Measurements from ENCODE around the gene SYNGR3.

DNA sequence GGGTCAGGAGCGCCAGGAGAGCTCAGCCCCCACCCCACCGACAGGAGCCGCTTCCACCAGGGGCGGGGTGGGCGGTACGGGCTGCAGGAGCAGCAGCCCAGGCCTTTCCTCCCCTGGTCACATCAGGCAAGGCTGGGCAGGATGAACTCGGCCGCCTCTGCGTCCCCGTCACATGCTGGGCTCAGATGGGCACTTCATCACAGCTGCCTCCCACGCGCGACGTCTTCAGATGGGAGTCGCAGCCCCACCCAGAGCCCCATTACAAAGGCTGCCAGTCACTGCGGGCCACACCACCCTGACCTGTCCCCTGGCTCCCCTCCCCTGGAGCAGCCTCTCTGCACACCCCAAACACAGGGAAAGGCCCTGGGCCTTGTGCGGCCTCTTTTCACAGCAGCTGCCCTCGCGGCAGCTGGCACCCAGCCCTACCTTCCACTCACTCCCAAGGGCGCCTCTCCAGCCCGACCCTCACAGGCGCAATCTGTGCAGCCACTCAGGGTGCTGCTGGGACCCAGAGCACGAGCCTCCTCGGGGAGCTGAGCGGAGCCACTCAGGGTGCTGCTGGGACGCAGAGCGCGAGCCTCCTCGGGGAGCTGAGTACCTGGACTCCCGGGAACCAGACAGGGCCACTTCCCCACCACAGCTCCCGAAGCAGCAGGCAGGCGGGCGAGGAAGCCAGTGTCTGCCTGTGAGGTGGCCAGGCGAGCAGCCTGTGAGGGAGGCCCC is 15.2 kb downstream of the SYNGR3 start:
- TF ChIP-seq CTCF (IDR thresholded peaks at IDR 0.05), result no peak
- no peak for TF ChIP-seq POLR2A (IDR thresholded peaks at IDR 0.05)
